ENCODE results near the gene SUN1.

DNA sequence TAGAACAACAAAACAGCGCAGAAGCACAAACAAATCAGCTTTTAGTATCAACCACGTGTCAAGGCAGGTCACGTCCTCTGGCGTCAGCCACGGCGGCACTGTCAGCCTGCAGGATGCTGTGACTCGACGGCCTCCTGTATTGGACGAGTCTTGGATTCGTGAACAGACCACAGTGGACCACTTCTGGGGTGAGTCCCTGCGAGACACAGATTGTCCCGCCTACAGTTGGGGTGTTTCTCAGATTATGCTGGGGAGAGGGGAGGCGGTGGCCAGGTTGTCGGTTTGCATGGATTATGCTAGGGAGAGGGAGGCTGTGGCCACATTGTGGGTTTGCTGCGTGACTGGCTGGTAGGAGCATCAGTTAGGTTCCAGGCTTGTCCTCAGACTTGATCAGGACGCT, 9.7 kb downstream of the SUN1 start:
- TF ChIP-seq CTCF (IDR thresholded peaks at IDR 0.05) (no peak), POLR2A (IDR thresholded peaks at IDR 0.05) (no peak)
